Measurements from ENCODE around the gene FSTL5. TPM values are rescaled to one million over a fixed set of nuclear protein-coding genes. Genes with fewer than 3 reads are reported as not detected.

Gene FSTL5
- total RNA-seq, 1 experiment from 2014 or later: 0.55 TPM

DNA sequence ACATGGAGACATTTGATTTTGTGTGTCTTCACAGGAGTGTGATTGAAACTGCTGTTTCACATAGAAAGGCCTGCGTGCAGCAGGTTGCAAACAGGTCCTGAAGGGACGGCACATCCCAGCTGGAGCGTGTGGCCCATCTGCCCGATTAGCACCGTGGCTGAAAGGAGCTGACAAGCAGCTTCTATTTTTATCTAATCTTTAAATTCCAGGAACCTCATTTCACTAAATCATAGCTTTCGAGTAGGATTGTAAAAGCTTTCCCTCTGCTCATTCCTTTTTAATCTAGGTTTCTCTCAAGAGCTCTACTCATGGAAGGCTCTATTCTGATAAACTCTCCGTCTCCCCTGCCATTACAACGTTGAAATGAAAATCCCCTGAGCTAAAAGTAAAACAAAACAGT, 106.8 kb downstream of the FSTL5 start:
- DNase-seq (ENCODE audit: low spot score) (no peak), ATAC-seq (no peak; the same call in 1 of the 2 replicates)
- H3K9me3 Mint-ChIP-seq: no peaks in the 10 kb centered on the region
- H3K27ac Mint-ChIP-seq: no peak overlapping the region
- no peak overlapping the region for H3K4me3 Mint-ChIP-seq
- no peaks in the 10 kb centered on the region for H3K27me3 Mint-ChIP-seq (ENCODE audit: low read depth)
- peaks cover 7% of the 10 kb centered on the region for H3K4me1 Mint-ChIP-seq
- TF ChIP-seq, protein P1, sequence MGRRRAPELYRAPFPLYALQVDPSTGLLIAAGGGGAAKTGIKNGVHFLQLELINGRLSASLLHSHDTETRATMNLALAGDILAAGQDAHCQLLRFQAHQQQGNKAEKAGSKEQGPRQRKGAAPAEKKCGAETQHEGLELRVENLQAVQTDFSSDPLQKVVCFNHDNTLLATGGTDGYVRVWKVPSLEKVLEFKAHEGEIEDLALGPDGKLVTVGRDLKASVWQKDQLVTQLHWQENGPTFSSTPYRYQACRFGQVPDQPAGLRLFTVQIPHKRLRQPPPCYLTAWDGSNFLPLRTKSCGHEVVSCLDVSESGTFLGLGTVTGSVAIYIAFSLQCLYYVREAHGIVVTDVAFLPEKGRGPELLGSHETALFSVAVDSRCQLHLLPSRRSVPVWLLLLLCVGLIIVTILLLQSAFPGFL (CRISPR knock-in tag; IDR thresholded peaks at IDR 0.05; ENCODE audit: borderline replicate concordance): no peak
- TF ChIP-seq SOX15 (CRISPR knock-in tag; IDR thresholded peaks at IDR 0.05) (no peak), ZNF219 (CRISPR knock-in tag; IDR thresholded peaks at IDR 0.05; ENCODE audit: borderline replicate concordance) (no peak), HMGA2 (CRISPR knock-in tag; IDR thresholded peaks at IDR 0.05) (no peak), ZNF317 (CRISPR knock-in tag; IDR thresholded peaks at IDR 0.05; ENCODE audit: borderline replicate concordance, low read depth) (no peak), PRRX2 (CRISPR knock-in tag; IDR thresholded peaks at IDR 0.05) (no peak)
- TF ChIP-seq, protein P2, sequence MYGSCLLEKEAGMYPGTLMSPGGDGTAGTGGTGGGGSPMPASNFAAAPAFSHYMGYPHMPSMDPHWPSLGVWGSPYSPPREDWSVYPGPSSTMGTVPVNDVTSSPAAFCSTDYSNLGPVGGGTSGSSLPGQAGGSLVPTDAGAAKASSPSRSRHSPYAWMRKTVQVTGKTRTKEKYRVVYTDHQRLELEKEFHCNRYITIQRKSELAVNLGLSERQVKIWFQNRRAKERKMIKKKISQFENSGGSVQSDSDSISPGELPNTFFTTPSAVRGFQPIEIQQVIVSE (CRISPR knock-in tag; IDR thresholded peaks at IDR 0.05; ENCODE audit: borderline replicate concordance): no peak
- TF ChIP-seq, protein P3, sequence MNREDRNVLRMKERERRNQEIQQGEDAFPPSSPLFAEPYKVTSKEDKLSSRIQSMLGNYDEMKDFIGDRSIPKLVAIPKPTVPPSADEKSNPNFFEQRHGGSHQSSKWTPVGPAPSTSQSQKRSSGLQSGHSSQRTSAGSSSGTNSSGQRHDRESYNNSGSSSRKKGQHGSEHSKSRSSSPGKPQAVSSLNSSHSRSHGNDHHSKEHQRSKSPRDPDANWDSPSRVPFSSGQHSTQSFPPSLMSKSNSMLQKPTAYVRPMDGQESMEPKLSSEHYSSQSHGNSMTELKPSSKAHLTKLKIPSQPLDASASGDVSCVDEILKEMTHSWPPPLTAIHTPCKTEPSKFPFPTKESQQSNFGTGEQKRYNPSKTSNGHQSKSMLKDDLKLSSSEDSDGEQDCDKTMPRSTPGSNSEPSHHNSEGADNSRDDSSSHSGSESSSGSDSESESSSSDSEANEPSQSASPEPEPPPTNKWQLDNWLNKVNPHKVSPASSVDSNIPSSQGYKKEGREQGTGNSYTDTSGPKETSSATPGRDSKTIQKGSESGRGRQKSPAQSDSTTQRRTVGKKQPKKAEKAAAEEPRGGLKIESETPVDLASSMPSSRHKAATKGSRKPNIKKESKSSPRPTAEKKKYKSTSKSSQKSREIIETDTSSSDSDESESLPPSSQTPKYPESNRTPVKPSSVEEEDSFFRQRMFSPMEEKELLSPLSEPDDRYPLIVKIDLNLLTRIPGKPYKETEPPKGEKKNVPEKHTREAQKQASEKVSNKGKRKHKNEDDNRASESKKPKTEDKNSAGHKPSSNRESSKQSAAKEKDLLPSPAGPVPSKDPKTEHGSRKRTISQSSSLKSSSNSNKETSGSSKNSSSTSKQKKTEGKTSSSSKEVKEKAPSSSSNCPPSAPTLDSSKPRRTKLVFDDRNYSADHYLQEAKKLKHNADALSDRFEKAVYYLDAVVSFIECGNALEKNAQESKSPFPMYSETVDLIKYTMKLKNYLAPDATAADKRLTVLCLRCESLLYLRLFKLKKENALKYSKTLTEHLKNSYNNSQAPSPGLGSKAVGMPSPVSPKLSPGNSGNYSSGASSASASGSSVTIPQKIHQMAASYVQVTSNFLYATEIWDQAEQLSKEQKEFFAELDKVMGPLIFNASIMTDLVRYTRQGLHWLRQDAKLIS (CRISPR knock-in tag; IDR thresholded peaks at IDR 0.05; ENCODE audit: borderline replicate concordance): no peak
- CTCF ChIA-PET: no interaction called here
- POLR2A ChIA-PET: no interaction called here
- no peaks in the 10 kb centered on the region for H3K36me3 Mint-ChIP-seq

DNA sequence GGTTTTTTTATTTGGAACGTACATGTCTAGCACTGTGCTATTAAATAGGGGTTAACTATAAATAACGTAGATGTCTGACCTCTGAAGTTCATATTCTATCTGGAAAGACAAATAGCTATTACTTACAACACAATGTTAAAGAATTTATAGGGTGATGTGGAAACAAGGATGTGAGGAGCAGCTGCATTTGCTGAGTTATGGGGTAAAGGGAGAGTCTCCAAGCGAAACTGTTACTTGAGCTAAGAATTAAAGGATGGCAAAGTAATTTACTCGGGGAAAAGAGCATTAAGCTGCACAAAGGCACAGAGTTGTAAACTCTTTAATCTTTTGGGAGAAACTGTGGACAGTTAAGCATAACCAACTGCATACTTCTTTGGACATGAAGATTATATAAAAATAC, 117.7 kb downstream of the FSTL5 start:
- Mint-ChIP-seq H3K9me3 (no peaks in the 10 kb centered on the region), H3K36me3 (no peaks in the 10 kb centered on the region), H3K4me1 (no peaks in the 10 kb centered on the region), H3K27me3 (ENCODE audit: low read depth) (no peaks in the 10 kb centered on the region), H3K27ac (no peak overlapping the region), H3K4me3 (no peak overlapping the region)
- no peak for DNase-seq (ENCODE audit: low spot score)
- TF ChIP-seq TEAD1 (CRISPR knock-in tag; IDR thresholded peaks at IDR 0.05) (no peak), NFYB (CRISPR knock-in tag; conservative IDR thresholded peaks at IDR 0.05; ENCODE audit: low read depth) (no peak), ZNF138 (CRISPR knock-in tag; conservative IDR thresholded peaks at IDR 0.05) (no peak), ZNF263 (CRISPR knock-in tag; IDR thresholded peaks at IDR 0.05; ENCODE audit: low read depth) (no peak), CREM (CRISPR knock-in tag; IDR thresholded peaks at IDR 0.05) (no peak)
- ChIA-PET CTCF (no interaction called here), POLR2A (no interaction called here)
- ATAC-seq: no peak

DNA sequence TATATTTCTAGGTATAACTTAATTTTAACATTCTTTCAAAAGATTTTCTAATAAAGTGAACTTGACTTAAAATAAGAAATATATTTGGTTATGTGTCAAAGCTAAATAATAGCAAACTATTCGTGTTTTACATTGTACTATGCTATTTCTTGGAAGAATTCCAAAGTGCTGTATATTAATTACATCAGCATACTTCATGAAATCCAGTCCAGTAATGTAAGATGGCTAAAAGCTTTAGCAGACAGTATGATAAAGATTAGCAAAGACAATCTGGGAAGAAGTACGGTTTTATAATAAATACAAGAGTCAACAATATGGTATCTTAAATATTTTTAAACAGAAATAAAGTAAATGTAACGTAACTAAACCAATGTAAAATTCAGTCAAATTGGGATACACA, 125.7 kb downstream of the FSTL5 start:
- H3K36me3 Mint-ChIP-seq: no peaks in the 10 kb centered on the region
- no peaks in the 10 kb centered on the region for H3K9me3 Mint-ChIP-seq
- H3K27ac Mint-ChIP-seq: no peak overlapping the region
- ChIA-PET POLR2A (no interaction called here), CTCF (no interaction called here)
- H3K4me3 Mint-ChIP-seq: no peak overlapping the region
- no peaks in the 10 kb centered on the region for H3K4me1 Mint-ChIP-seq
- ATAC-seq (no peak), DNase-seq (ENCODE audit: low spot score) (no peak)
- no peak for TF ChIP-seq RELA (CRISPR knock-in tag; IDR thresholded peaks at IDR 0.05; ENCODE audit: borderline replicate concordance)
- TF ChIP-seq ZNF138 (CRISPR knock-in tag; conservative IDR thresholded peaks at IDR 0.05): no peak
- no peak for TF ChIP-seq MYBL2 (CRISPR knock-in tag; IDR thresholded peaks at IDR 0.05)
- TF ChIP-seq EMX1 (CRISPR knock-in tag; IDR thresholded peaks at IDR 0.05): no peak
- TF ChIP-seq ETV6 (CRISPR knock-in tag; IDR thresholded peaks at IDR 0.05): no peak
- no peaks in the 10 kb centered on the region for H3K27me3 Mint-ChIP-seq (ENCODE audit: low read depth)
